GM19238 (cell line): ENCODE measurements around the gene DLX3.
A peak's percentile ranks its signal among the peaks of the same experiment; 100 is the strongest.

Experiments
- DNase-seq: peaks from one replicate; pipeline ENCODE4 v3.0.0; 2011; ENCODE audit warnings: low spot score; ENCODE audit not compliant: insufficient read length

DLX3 gene

DNA sequence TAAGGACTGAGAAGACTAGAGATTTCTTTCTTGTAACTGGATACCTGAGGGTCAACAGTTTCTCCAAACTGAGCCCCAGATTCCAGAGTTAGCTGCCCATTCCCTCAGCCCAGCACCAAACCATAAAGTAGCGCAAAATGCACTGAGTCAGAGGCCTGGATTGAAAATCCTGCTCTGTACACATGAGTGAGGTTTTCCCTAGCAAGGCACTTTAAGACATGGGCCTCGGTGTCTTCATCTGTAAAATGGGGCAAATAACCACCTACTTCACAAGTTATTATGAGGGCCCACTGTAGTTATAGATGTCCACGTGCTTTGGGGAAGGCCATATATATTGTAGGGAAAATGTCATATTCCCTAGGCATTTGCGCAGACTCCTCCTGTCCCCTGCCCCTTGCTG is 36.3 kb downstream of the DLX3 start:
- no peak for DNase-seq

DNA sequence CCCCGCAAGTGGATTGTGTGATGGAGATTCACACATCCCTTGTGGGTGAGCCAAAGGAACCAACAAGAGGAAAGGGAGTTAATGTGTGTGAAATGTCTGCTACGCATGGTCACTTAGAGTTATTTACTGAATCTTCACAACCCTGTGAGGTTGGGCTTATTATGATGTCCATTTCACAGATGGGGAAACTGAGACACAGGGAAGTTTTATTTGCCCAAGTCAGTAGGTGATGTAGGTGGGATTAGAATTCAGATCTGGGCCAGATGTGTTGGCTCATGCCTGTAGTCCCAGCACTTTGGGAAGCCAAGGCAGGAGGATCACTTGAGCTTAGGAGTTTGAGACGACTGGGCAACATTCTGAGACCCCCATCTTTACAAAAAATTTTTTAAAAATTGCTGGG is 37.7 kb downstream of the DLX3 start:
- no peak for DNase-seq

DNA sequence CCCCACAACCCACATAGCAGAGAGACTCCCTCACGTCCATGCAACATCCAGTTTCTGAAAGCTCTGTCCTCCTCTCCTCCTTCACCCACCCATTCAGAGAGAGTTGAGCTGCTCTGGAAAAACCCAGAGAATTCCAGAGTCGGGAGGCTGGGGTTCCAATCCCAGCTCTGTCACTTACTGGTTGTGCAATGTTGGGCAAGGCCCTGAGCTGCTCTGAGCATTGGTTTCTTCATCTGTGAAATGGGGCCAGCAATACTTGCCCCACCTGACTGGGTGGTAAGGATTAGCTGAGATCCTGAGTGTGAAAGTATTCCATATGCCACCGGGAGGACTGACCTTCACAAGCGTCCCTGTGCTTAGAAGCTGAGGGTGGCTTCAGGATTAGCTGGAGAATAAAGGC is 38.2 kb downstream of the DLX3 start:
- DNase-seq = no peak

DNA sequence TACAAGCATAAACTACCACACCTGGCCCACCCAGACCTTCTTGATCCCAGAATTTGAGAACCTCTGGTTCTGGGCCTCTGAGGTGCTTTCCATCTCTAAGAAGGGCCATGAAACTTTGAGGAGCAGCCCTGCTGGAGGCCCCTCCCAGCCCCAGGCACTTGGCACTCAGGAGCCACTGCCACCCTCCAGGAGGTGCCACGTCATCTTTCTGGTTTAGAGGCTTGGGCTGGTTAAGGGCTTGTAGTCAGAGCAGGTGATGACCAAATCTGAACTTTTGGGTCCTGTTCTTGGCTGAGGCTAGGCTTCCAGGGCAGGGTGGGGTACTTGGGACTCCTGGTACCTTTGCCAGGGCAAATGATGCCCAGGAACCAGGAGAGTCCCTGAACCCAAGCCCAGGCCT is 39.9 kb downstream of the DLX3 start:
- no peak for DNase-seq

- no peak for DNase-seq
These were observed 42.0 kb downstream of the DLX3 start for GRCh38 chr17:49952912-49953497.

DNA sequence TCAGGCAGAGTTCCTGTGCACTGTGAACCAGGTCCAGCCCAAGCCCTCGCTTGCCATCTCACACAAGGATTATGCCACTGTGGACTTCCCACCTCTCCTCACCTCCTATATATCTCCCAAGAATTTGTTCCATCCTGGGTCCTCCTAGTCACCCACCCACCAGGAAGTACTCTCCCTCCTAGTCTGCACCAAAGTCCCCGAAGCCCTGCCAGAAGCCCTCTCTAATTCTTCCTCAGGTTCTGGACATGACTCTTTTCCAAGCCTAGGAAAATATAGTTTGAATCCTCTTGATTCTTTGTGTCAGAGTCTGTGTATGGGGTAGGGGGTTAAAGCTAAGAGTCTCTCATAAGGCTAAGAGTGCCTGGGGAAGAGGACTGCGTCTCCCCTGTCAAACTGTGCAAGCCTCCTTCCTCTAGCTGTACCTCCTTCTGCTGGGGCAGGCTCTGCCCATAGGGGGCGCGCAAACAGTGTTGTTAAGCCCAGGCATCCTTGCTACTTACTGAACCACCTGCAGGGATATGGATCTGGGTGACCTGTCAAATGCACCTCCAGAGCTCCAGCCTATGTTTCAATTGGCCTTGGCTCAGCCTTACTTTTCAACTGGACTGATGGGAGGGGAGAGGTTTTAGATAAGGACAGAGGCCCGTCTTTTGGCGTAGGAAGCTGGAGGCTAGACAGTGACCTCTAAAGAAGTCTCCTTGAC is 42.7 kb downstream of the DLX3 start:
- DNase-seq = peak; percentile 77

DNA sequence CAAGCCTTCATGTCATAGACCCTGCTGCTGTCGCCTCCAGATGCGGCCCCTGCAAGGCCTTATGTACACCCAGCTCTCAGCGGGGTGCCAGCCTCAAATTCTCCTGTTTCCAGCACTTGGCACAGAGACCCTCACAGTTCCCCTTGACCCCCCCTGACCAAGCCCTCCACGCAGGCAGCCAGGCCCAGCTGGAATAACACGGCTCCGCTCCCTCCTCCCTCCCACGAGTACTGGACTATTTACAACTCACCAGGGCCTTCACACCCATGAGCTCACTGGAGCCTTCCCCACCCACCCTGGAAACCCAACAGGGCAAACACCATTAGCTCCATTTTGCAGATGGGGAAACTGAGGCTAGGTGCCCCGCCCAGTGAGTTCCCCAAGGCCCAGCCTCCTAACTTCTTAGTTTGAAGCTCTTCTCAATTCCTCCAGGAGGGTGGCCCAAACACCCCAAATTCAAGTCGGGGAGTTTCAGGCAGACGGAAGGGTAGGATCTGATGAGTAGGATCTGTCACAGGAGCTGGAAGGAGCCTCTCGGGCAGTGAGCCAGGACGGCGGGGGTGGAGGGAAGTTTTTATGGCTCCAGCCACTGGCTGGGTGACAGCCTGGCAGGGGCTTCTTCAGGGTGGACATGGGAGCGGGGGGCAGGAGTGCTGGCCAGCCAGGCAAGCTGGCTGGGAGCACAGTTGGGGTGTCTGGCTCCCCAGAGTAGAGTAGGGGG is 43.5 kb downstream of the DLX3 start:
- DNase-seq = no peak

DNA sequence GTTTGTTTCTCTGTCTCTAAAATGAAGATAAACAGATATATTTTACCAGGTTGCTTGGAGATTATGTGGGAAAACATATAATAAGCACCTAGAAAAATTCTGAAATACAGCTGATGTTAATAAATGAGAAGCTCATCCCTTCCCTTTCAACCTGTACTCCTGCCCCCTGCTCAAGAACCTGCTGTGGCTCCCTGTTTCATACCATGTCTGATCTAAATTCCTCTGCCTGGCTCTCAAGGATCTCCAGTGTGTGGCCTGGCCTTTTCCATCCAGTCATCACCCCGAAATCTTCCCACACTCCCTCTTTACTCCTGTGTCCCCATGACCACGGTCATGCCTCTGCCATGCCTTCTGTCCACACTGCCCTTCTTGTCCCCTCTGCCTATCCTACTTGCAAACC is 45.4 kb downstream of the DLX3 start:
- no peak for DNase-seq

DNA sequence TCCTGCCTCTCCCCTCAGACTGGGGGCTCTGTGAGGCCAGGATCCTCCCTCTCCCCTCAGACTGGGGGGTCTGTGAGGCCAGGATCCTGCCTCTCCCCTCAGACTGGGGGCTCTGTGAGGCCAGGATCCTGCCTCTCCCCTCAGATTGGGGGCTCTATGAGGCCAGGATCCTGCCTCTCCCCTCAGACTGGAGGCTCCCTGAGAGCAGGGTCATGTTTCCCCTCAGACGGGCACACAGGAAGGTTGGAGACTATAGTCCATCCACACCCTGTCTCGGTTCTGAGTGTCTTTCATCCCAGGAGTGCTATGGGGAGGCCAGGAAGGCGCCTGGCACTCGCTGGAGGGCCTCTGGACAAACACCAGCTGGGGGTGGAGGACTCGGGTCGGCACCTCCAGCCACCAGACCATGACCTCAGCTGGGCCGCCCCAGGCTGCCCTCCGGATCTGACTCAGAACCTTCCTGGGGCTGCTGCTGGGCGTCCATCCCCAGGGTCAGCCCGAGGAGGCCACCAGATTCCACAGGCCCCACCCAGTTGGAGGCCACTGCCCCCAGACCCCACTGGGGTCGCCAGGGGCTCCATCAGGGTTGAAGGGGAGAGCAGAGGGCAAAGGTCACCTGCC is 48.0 kb downstream of the DLX3 start:
- DNase-seq = no peak

GRCh38 chr17:49946208-49946607 is 48.8 kb downstream of the DLX3 start:
- DNase-seq = no peak

GRCh38 chr17:49944273-49944870 is 50.7 kb downstream of the DLX3 start:
- DNase-seq = no peak

DNA sequence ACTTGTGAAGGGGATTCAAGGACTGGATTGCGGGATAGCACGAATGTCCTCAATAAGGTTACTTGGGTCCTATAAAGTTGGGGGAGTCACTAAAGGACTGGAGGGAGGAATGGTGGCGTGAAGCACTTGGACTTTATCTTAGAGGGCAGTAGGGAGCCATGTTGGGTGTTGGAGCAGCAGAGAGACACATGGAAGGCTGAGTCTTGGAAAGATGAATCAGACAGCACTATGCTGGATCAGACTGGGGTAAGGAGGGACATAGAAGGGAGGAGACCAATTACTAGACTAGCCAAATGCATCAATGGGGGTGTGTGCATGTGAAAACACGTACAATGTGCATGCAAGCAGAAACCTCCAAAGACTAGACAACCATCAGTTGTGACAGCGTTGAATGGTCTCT is 52.1 kb downstream of the DLX3 start:
- DNase-seq = no peak

DNA sequence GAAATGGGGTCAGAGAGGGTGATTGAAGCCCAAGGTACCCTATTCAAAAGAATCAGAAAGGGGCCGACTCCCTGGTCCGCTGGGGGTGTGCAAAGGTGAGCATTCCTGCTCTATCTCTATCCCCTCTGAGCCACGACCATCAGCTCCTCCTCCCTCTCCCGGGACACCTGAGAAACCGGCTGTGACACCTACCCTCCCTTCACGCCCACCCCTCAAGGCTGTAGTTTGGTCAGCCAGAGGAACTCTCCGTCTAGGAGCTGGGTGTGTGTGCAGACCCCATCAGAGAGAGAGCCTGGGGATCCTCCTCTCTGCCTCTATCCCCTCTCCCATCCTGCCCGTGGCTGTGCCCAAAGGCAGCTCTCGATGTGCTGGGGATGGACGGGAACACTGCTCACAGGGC is 53.6 kb downstream of the DLX3 start:
- no peak for DNase-seq
